NCI-H345 (cell line): ENCODE data around the gene RCE1.

Experiments used
- DNase-seq: peaks from one replicate; lab custom pipeline; 2025; lab: John Stamatoyannopoulos, UW

RCE1 gene

GRCh38 chr11:66868726-66869566, 25.7 kb downstream of the RCE1 start:
- DNase-seq = no peak

DNA sequence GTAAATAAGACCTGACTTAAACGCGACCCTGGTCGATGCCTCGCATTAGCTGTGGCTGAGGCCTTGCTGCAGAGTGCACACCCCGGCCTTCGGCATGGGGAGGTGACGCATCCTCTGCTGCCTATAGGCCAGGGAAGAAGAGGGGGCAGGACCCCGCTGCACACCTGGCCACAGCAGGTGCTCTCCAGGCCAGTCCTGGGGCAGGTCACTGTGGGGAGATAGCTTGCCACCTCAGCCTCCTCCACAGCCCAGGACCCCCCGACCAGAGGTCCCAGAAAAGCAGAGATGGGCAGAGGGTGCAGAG, 26.3 kb downstream of the RCE1 start:
- DNase-seq = no peak

GRCh38 chr11:66870131-66870530, 26.9 kb downstream of the RCE1 start:
- DNase-seq = no peak

- no peak for DNase-seq
Observed at GRCh38 chr11:66870616-66871520, 27.6 kb downstream of the RCE1 start.

DNA sequence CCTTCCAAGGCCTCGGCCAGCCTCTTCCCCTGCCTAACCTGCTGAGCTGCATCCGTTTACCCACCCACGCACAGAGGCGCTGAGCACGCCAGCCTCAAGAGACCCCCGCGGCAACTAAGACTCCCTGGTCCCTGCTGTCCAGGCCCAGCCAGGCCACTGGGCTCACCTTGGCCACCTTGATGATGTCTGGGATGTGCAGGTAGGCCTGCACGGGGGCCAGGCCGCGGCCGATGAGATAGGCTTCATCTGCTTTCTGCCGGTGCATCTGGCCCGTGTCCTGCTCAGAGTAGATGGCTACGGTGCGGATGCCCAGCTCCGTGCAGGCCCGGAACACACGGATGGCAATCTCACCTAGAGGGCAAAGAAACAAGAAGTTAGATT, 28.3 kb downstream of the RCE1 start:
- DNase-seq = no peak

- no peak for DNase-seq
Observed at GRCh38 chr11:66874232-66874631, 31.0 kb downstream of the RCE1 start.

DNA sequence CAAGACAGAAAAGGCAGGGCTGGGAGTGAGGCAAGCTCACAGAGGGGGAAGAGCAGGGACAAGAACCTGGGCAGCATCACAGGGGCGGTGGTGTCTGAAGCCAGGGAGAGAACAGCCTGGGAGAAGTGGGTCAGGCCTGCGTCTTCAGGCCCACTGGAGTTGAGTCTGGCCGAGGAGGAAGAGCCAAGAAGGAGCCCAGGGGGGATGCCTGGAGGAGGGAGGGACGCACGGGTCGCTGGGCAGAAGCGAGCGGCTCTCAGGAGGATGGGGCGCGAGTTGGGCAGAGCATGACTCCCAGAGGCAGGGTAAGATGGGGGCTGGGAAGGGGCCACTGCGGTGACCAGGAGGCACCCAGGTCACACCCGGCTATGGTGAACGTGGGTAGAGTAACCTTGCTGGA, 32.1 kb downstream of the RCE1 start:
- DNase-seq = no peak

- no peak for DNase-seq
Observed at GRCh38 chr11:66877588-66878385, 34.5 kb downstream of the RCE1 start.

- no peak for DNase-seq
Observed at GRCh38 chr11:66878474-66878873, 35.2 kb downstream of the RCE1 start.

DNA sequence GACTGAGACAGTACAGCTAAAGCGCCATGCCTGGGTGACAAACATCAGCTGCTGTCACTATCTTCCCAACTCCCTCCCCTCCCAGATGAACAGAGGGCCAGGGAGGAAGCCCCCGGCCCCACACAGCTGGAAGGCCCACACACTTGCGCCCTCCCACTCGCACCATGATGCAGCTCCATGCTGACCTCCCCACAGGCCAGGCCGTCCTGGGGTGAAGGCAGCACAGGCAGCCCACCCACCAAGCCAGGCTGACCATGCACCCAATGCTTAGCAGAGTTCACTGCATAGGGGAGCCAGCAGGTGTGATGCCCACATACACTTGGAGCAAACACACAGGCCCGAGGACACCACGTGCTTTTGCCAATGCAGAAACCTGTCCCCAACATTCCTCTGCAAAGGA, 35.8 kb downstream of the RCE1 start:
- no peak for DNase-seq

GRCh38 chr11:66879583-66879982, 36.3 kb downstream of the RCE1 start:
- DNase-seq = no peak

DNA sequence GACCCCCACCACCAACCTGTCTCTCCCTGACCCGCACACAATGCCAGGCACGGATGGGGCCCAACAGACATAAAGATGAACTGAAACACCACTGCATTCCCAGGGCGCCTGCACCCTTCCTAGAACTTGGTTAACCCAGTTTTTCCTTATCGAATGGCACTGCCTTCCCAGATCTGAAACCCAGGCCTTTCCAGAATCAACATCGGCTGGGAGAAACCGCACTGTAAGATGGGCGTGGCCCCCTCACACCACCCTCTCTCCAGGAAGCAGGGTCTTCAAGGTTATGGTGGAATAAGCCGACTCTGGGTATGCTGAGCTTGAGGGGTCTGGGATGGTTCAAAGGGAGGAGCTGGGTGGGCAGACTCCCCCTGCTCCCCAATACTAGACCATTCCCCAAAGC, 36.8 kb downstream of the RCE1 start:
- DNase-seq = no peak

DNA sequence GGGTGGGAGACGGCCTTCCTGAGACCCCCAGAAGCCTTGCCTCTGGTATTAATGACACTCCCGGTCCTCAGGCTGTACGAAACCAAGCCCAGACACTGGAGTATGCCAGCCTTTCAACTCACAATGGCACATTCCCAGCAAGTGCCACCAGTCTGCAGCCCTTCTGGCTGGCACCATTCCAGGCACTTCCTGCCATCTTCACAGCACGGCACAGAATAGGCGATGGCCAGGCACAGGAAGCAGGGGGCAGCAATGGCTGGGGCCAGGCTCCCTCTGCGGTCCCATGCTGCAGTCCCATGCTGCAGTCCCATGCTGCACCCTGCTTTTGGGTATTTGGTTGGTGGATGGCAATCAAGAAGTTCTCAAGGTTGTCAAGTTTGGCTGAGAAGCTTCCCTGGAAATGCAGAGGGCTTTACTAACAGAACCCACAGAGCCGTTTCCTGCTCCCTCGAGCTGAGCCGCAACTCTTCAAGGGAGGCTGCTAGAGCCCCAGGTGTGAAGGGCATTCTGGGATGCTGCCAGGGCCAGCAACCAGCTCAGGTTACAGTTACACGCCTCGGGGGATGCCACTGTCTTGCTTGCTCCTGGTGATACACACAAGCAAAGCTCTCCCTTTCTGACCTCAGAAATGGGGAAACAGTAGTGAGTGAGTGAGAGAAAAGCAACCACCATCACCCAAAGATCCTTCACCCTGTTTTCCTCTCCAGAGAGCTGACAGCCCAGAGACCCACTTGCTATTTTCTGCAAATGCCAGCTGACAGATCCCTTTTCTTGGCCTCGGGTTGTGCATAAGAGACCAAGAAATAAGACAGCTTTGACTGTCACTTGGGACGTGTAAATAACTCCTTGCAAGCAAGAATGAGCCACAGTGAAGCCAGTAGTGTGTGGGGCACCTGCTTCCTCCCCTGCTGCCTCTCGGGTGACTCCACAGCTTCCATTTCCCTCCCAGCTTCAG, 37.5 kb downstream of the RCE1 start:
- DNase-seq = peak; percentile 91

- DNase-seq = peak; percentile 38
Observed at GRCh38 chr11:66881451-66881835, 38.2 kb downstream of the RCE1 start.

- DNase-seq = peak; percentile 49
Observed at GRCh38 chr11:66881927-66882452, 38.7 kb downstream of the RCE1 start.

- DNase-seq = peak; percentile 90
Observed at GRCh38 chr11:66882561-66883015, 39.3 kb downstream of the RCE1 start.

GRCh38 chr11:66883016-66883965, 40.0 kb downstream of the RCE1 start:
- DNase-seq = peak; percentile 90

DNA sequence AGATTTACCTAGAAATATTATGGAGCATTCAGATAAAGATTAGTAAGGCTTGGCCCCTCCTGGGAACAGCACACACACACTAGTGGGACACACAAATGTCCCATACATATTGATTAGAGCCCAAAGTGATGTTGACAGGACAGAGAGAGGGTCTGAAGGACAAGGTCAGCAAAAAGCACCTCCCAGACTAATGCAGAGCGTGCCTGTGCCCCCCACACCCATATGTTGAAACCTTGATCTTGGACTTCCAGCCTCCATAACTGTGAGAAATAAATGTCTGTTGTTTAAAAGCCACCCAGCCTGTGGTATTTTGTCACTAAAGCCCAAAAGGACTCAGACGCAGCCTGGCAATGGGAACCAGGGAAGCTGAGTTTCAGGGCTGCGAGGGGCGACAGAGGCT, 41.2 kb downstream of the RCE1 start:
- no peak for DNase-seq

- no peak for DNase-seq
Observed at GRCh38 chr11:66885469-66885868, 42.2 kb downstream of the RCE1 start.

GRCh38 chr11:66885950-66886440, 42.8 kb downstream of the RCE1 start:
- DNase-seq = no peak
